Mucosa of rectum (tissue), 2 donors: ENCODE data around the gene SERPING1.

Experiments
- H3K27ac ChIP-seq, 2 donors: one replicate each; pipeline ENCODE4 v1.7.0; 2013; ENCODE audit warnings: inconsistent platforms in 2 of 2, low read depth in 2 of 2, low read length in 2 of 2
- H3K27me3 ChIP-seq, 2 donors: one replicate each; pipeline ENCODE4 v1.7.0; 2013; ENCODE audit warnings: low read length in 2 of 2; ENCODE audit not compliant: control insufficient read depth in 2 of 2, insufficient read depth in 2 of 2
- H3K36me3 ChIP-seq, 2 donors: one replicate each; pipeline ENCODE4 v1.7.0; 2013; ENCODE audit warnings: low read length in 2 of 2; ENCODE audit not compliant: control insufficient read depth in 2 of 2, insufficient read depth in 2 of 2
- H3K4me1 ChIP-seq, 2 donors: one replicate each; pipeline ENCODE4 v1.7.0; 2013; ENCODE audit warnings: low read length in 2 of 2, mild to moderate bottlenecking in 1 of 2; ENCODE audit not compliant: control insufficient read depth in 2 of 2, insufficient read depth in 2 of 2
- H3K4me3 ChIP-seq, 2 donors: one replicate each; pipeline ENCODE4 v1.7.0; 2013; ENCODE audit warnings: low read length in 2 of 2
- H3K9ac ChIP-seq, 2 donors: one replicate each; pipeline ENCODE4 v1.7.0; 2013; ENCODE audit warnings: low read length in 2 of 2, low read depth in 1 of 2, mild to moderate bottlenecking in 1 of 2
- H3K9me3 ChIP-seq, 2 donors: one replicate each; pipeline ENCODE4 v1.7.0; 2013; ENCODE audit warnings: low read length in 2 of 2; ENCODE audit not compliant: control insufficient read depth in 2 of 2
- donor health status: healthy.
- donor health status: Normal muscosa, but diverticular disease.

SERPING1 gene

GRCh38 chr11:57596266-57596885, 1.1 kb upstream of the SERPING1 start:
- Histone ChIP-seq H3K4me1 (no peaks in the 10 kb centered on the region), H3K27me3 (peaks cover 7 to 8% of the 10 kb centered on the region in 2 donors), H3K4me3 (no peak overlapping the region), H3K9ac (no peak overlapping the region), H3K27ac (no peak overlapping the region), H3K36me3 (no peaks in the 10 kb centered on the region), H3K9me3 (no peaks in the 10 kb centered on the region)

- Histone ChIP-seq H3K36me3 (no peaks in the 10 kb centered on the region), H3K27ac (peak overlapping the region; percentile 63 to 75), H3K9ac (peak overlapping the region; percentile 9 to 58), H3K9me3 (no peaks in the 10 kb centered on the region), H3K4me3 (peak overlapping the region; percentile 60 to 63), H3K27me3 (peaks cover 7 to 8% of the 10 kb centered on the region in 2 donors), H3K4me1 (no peaks in the 10 kb centered on the region)
Observed at GRCh38 chr11:57597916-57598830, 688 bp downstream of the SERPING1 start.

DNA sequence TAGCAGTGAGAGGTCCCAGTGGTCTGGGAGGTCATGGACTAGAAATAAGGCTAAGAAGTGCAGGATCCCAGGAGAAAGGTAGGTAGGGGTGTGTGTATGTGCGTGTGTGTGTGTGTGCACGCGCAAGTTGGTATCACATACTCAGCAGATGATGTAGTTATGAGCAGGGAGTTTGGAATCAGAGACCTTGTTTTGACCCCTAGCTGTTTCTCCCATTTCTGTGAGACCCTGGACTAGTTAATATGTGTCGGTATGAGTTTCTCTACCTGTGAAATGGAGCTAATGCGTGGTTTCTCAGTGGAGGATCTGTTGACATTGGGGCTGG, 1.3 kb downstream of the SERPING1 start:
- H3K27ac ChIP-seq = peak overlapping the region; percentile 63 to 75
- no peaks in the 10 kb centered on the region for H3K36me3 ChIP-seq
- H3K27me3 ChIP-seq = peaks cover 7 to 8% of the 10 kb centered on the region in 2 donors
- no peaks in the 10 kb centered on the region for H3K4me1 ChIP-seq
- H3K9me3 ChIP-seq = no peaks in the 10 kb centered on the region
- peak overlapping the region; percentile 60 to 63 for H3K4me3 ChIP-seq
- H3K9ac ChIP-seq = peak overlapping the region; percentile 7 to 9

DNA sequence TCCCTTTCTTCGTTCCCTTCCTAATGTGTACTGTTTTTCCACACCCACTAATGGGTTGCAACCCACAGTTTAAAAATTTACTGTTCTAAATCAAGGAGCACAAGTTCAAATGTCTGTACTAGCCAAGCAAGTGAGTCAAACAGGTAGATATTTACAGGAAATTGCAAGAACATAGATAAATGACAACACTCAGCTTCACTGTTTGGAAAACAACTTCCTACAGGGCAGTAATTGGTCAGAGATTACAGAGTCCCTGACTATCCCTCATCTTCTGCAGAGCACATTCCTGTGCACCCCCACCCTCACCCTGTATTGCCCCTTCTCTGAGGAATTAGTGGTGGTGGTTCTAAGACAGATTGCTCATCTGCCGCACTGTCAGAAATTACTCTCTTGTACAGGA, 1.9 kb downstream of the SERPING1 start:
- Histone ChIP-seq H3K27ac (no peak overlapping the region), H3K36me3 (no peaks in the 10 kb centered on the region), H3K4me1 (no peaks in the 10 kb centered on the region), H3K9ac (no peak overlapping the region), H3K4me3 (no peak overlapping the region), H3K9me3 (no peaks in the 10 kb centered on the region), H3K27me3 (peaks cover 7 to 8% of the 10 kb centered on the region in 2 donors)

- no peaks in the 10 kb centered on the region for H3K4me1 ChIP-seq
- no peak overlapping the region for H3K4me3 ChIP-seq
- H3K27ac ChIP-seq = no peak overlapping the region
- H3K9me3 ChIP-seq = no peaks in the 10 kb centered on the region
- peaks cover 0 to 4% of the 10 kb centered on the region in 2 donors for H3K36me3 ChIP-seq
- peaks cover 7 to 8% of the 10 kb centered on the region in 2 donors for H3K27me3 ChIP-seq
- no peak overlapping the region for H3K9ac ChIP-seq
Observed at GRCh38 chr11:57601297-57601696, 3.8 kb downstream of the SERPING1 start.

GRCh38 chr11:57604296-57605027, 7.0 kb downstream of the SERPING1 start:
- Histone ChIP-seq H3K36me3 (peaks cover 0 to 4% of the 10 kb centered on the region in 2 donors), H3K27me3 (no peaks in the 10 kb centered on the region), H3K27ac (no peak overlapping the region), H3K4me3 (no peak overlapping the region), H3K4me1 (no peaks in the 10 kb centered on the region), H3K9me3 (no peaks in the 10 kb centered on the region), H3K9ac (no peak overlapping the region)

DNA sequence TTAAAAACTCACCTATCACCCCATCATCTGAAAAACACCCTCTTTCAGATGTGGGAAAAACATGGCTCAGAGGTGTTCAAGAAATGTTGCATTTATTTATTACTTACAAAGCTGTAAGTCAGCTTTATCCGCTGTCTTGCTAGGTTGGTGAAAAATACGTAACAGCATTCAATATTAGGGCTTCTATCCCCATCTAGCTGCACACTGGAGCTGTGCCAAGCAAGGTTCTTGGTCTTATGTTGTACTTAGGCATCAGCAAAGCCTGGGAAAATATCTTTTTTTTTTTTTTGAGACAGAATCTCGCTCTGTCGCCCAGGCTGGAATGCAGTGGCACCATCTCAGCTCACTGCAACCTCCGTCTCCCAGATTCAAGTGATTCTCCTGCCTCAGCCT, 7.5 kb downstream of the SERPING1 start:
- H3K9ac ChIP-seq = no peak overlapping the region
- no peaks in the 10 kb centered on the region for H3K4me1 ChIP-seq
- peaks cover 0 to 4% of the 10 kb centered on the region in 2 donors for H3K36me3 ChIP-seq
- H3K4me3 ChIP-seq = no peak overlapping the region
- H3K27me3 ChIP-seq = no peaks in the 10 kb centered on the region
- no peak overlapping the region for H3K27ac ChIP-seq
- no peaks in the 10 kb centered on the region for H3K9me3 ChIP-seq

DNA sequence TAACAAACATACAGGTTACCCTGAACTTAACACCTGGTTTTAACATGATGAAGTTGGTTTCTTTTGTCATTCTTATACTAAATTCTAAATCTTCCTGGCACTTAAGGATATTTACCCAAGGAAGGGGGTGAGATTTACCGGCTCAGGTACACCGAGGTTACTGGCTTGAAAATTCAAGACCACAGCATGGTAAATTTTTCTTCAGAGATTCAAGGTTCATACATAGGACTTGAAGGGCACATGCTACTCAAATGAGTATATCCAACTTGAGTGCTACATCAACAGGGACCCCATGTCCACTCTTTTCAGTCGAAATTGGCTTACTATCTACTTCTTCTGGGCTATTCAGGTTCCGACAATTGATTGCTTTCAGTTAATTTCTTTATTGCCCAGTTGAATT, 12.7 kb downstream of the SERPING1 start:
- Histone ChIP-seq H3K36me3 (peaks cover 0 to 10% of the 10 kb centered on the region in 2 donors), H3K9me3 (no peaks in the 10 kb centered on the region), H3K9ac (no peak overlapping the region), H3K4me1 (no peaks in the 10 kb centered on the region), H3K27me3 (no peaks in the 10 kb centered on the region), H3K27ac (no peak overlapping the region), H3K4me3 (no peak overlapping the region)

DNA sequence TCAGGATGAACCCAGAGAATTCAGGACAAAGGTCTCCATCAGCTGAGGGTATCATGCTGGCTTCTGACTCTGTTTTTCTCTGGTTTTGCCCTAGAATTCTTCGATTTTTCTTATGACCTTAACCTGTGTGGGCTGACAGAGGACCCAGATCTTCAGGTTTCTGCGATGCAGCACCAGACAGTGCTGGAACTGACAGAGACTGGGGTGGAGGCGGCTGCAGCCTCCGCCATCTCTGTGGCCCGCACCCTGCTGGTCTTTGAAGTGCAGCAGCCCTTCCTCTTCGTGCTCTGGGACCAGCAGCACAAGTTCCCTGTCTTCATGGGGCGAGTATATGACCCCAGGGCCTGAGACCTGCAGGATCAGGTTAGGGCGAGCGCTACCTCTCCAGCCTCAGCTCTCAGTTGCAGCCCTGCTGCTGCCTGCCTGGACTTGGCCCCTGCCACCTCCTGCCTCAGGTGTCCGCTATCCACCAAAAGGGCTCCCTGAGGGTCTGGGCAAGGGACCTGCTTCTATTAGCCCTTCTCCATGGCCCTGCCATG, 16.8 kb downstream of the SERPING1 start:
- Histone ChIP-seq H3K4me3 (no peak overlapping the region), H3K9ac (no peak overlapping the region), H3K36me3 (peaks cover 0 to 5% of the 10 kb centered on the region in 2 donors)

GRCh38 chr11:57615308-57615707, 17.8 kb downstream of the SERPING1 start:
- Histone ChIP-seq H3K9me3 (peaks cover 0 to 9% of the 10 kb centered on the region in 2 donors), H3K4me3 (no peak overlapping the region), H3K36me3 (peaks cover 0 to 5% of the 10 kb centered on the region in 2 donors)

More for the DNA sequence above, 16.8 kb downstream of the SERPING1 start:
- H3K27ac ChIP-seq = no peak overlapping the region
- peaks cover 0 to 2% of the 10 kb centered on the region in 2 donors for H3K9me3 ChIP-seq
- H3K4me1 ChIP-seq = no peaks in the 10 kb centered on the region
- H3K27me3 ChIP-seq = no peaks in the 10 kb centered on the region

More at GRCh38 chr11:57615308-57615707, 17.8 kb downstream of the SERPING1 start:
- no peaks in the 10 kb centered on the region for H3K4me1 ChIP-seq
- no peaks in the 10 kb centered on the region for H3K27me3 ChIP-seq
- no peak overlapping the region for H3K9ac ChIP-seq
- no peak overlapping the region for H3K27ac ChIP-seq
